HG02678 (cell line): ENCODE measurements around the gene FFAR1.
"Not testable (repeated sequence)": the region's sequence is repeated elsewhere in the genome, so short reads cannot be mapped to it uniquely, and the experiment has no call there.

ENCODE experiments used
- ATAC-seq: cut with Tn5 transposase; IDR thresholded peaks from one replicate; pipeline ENCODE4 v1.9.1; 2021; ENCODE audit warnings: mild to moderate bottlenecking, moderate library complexity; ENCODE audit not compliant: unreplicated experiment

Gene FFAR1

GRCh38 chr19:35341006-35341405 lies 6.7 kb upstream of the FFAR1 start:
- no peak for ATAC-seq

GRCh38 chr19:35341565-35342225 lies 6.0 kb upstream of the FFAR1 start:
- no peak for ATAC-seq

GRCh38 chr19:35342430-35342829 lies 5.3 kb upstream of the FFAR1 start:
- no peak for ATAC-seq

DNA sequence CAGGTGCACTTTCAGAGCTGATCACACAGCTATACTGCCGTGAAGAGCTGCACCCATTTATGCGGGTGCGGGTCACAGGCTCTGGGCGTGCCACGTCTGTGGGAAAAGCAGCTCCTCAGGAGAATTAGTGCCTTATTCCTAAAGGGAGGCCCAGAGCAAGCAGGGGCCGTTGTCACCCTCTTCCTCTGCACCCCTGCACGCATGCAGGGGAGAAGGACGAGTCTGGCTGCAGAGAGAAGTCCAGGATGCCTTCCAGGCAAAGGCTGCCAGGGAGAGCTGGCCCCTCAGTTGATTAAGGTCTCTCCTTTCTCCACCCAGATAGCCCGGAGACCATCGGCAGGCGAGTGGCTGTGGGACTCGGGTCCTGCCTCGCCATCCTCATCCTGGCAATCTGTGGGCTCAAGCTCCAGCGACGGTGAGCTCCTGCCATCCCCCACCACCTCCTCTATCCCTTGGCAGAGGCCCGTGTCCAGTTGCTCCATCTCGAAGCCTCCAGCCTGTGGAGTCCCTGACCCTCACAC lies 3.1 kb upstream of the FFAR1 start:
- ATAC-seq, result no peak

DNA sequence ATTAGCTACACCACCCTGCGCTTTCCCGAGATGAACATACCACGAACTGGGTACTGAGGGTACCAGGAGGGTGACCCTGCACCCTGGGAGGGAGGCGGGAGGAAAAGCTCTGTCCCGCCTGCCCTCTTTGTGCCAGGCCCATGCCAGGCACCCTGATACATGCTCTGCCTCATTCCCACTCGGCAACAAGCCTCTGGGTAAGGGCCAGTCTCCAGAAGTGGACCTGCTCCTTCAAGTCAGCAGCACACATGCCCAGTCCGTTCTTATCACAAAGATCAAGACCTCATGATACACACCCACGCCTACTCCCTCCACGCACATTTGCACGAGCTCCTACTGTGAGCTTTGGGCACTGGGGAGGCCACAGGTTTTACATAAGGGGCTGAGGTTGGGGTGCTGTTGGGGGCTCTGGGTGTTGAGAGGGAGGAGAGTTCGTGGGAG lies 2.0 kb upstream of the FFAR1 start:
- ATAC-seq, result no peak

- ATAC-seq, result peak; percentile 37
These were observed 1.3 kb upstream of the FFAR1 start for GRCh38 chr19:35346193-35347052.

- ATAC-seq, result no peak
These were observed 212 bp downstream of the FFAR1 start for GRCh38 chr19:35347930-35348298.

DNA sequence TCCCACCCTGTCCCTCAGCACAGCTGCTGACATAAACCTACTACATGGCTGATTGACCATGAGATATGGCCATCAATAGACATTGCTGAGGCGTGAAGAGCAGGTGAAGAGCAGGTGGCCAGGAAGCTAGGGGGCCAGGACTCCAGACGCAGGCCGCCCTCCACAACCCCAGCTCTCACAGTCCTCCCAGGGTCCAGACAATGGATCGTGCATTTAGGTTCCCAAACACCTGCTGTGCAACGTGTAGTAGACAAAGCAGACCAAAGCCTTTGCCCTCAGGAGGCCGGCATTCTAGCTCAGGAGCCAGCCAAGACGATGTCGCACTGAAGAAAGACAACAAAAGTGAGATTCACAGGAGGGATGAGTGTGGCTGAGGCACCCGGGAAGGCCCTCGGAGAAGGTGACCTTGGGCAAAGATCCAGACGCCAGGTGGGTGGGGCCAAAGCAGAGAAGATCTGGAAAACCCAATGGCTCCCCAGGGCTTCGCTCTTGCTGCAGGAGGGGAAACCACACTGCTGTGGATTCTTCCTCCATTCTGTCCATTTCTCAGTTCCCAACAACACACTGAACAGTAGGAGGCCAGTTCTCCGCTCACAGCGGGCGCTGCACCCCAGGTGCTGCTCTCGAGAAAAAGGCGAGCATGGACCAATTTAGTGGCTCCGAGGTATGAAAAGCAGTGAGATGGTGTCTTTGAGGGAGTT lies 1.4 kb downstream of the FFAR1 start:
- no peak for ATAC-seq

- ATAC-seq, result no peak
These were observed 2.2 kb downstream of the FFAR1 start for GRCh38 chr19:35349614-35350521.

GRCh38 chr19:35350591-35350990 lies 2.9 kb downstream of the FFAR1 start:
- ATAC-seq, result no peak

DNA sequence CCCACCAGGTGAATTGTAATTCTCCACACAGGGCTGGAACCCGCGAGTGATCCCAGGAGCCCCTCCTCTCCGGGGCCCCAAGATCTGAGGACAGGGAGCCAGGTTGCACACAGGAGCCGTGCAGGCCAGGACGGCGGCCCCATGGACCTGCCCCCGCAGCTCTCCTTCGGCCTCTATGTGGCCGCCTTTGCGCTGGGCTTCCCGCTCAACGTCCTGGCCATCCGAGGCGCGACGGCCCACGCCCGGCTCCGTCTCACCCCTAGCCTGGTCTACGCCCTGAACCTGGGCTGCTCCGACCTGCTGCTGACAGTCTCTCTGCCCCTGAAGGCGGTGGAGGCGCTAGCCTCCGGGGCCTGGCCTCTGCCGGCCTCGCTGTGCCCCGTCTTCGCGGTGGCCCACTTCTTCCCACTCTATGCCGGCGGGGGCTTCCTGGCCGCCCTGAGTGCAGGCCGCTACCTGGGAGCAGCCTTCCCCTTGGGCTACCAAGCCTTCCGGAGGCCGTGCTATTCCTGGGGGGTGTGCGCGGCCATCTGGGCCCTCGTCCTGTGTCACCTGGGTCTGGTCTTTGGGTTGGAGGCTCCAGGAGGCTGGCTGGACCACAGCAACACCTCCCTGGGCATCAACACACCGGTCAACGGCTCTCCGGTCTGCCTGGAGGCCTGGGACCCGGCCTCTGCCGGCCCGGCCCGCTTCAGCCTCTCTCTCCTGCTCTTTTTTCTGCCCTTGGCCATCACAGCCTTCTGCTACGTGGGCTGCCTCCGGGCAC lies 3.9 kb downstream of the FFAR1 start:
- no peak for ATAC-seq

GRCh38 chr19:35352177-35352447 lies 4.4 kb downstream of the FFAR1 start:
- no peak for ATAC-seq

- ATAC-seq, result peak; percentile 59
These were observed 5.0 kb downstream of the FFAR1 start for GRCh38 chr19:35352448-35353304.

- no peak for ATAC-seq
These were observed 5.9 kb downstream of the FFAR1 start for GRCh38 chr19:35353635-35354034.

GRCh38 chr19:35354898-35355297 lies 7.2 kb downstream of the FFAR1 start:
- ATAC-seq, result no peak

- no peak for ATAC-seq
These were observed 8.2 kb downstream of the FFAR1 start for GRCh38 chr19:35355791-35356460.

DNA sequence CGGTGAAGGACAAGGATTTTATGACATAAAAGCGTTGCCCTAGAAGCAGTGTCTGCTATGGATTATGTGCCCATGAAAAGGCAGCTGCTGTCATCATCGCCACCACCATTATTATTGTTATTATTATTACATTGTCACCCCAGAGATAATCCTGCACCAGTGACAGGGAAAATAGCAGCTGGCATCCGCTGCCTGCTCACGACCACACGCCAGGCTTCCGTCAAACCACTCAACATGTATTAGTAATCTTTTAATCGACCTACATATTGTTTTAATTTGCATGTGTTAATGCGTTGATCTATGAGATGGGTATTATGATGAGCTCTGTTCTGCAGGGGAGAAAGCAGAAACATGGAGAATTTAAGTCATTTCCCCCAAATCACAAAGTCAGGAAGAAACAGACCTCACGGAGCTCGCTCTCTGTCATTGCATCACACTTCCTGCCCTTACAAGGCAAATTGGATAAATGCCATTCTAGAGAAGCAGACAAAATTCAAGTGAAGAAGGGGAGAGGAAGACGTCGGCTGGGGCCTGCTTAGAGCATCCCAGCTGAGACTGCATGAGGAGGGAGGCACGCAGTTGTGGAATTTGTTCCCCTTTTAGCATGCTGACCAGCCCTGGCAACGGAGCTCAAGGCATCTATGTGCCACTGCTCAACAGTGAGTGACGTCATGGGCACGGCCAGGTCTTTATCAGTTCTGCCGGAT lies 10.3 kb downstream of the FFAR1 start, which contains the start of gene FFAR3:
TSS of gene FFAR3 (plus strand) at position 594 of the 707 bp plus-strand sequence. CDS start 431 bp downstream, outside the sequence.
- no peak for ATAC-seq

- ATAC-seq, result not testable (repeated sequence)
These were observed 11.1 kb downstream of the FFAR1 start for GRCh38 chr19:35358834-35359233.
